ENCODE results near the gene CHADL.
"Not testable (repeated sequence)": the region's sequence is repeated elsewhere in the genome, so short reads cannot be mapped to it uniquely, and the experiment has no call there.

Gene CHADL

DNA sequence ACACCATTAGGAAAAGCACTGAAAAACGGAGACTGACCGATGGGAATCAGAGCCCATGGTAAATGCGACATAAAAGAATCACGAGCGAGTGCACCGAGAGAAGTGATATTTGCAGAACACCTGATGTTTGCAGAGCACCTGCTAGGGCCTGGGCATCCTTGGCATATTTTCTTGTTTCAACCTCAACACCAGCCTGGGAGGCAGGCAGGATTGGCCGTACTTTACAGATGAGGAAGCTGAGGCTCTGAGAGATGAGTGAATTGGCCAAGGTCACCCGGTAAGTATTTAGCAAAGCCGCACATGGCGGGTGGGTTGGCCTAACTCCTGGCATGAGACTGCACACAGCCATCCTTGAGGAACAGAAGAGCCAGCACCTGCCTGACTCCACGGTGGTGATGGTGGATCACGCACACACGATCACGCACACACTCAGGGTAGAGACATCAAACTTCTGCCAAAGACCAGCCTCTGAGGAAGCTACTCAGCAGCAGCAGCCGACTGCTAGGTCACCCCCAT, 21.6 kb upstream of the CHADL start:
- H3K23ac ChIP-seq (ENCODE audit: low read length): no peak overlapping the region
- H3K14ac ChIP-seq (ENCODE audit: low read length): no peak overlapping the region
- H3K4me2 ChIP-seq (ENCODE audit: low read length): no peak overlapping the region
- no peak overlapping the region for H4K8ac ChIP-seq (ENCODE audit: low read depth, low read length)
- no peak overlapping the region for H3K4me3 ChIP-seq (ENCODE audit: low read depth, low read length)
- no peaks in the 10 kb centered on the region for H3K79me2 ChIP-seq (ENCODE audit: control insufficient read depth, insufficient read depth, low read length, poor library complexity)
- H3K36me3 ChIP-seq (ENCODE audit: control insufficient read depth in 1 of 2, insufficient read depth in 2 of 2, low read length in 2 of 2): peaks cover 87 to 88% of the 10 kb centered on the region in 2 experiments
- no peak for DNase-seq
- no peak overlapping the region for H4K12ac ChIP-seq (ENCODE audit: low read depth, low read length)
- H2BK5ac ChIP-seq (ENCODE audit: low read depth, low read length, poor library complexity): no peak overlapping the region
- H3K27ac ChIP-seq (ENCODE audit: low read depth, low read length): no peak overlapping the region
- H2AFZ ChIP-seq (ENCODE audit: insufficient read depth, low read length, poor library complexity): no peak overlapping the region
- H3K9ac ChIP-seq (ENCODE audit: low read length): no peak overlapping the region
- no peak overlapping the region for H4K91ac ChIP-seq (ENCODE audit: low read depth, low read length)
- peaks cover 3% of the 10 kb centered on the region for H3K9me3 ChIP-seq (ENCODE audit: insufficient read depth, low read depth, low read length)
- no peaks in the 10 kb centered on the region for H3K27me3 ChIP-seq (ENCODE audit: insufficient read depth, low read length)
- H2AK5ac ChIP-seq (ENCODE audit: low read length): no peak overlapping the region
- no peak overlapping the region for H2BK12ac ChIP-seq (ENCODE audit: low read length)
- no peak overlapping the region for H2BK120ac ChIP-seq (ENCODE audit: insufficient read depth, low read length, poor library complexity)
- no peak overlapping the region for H3K4ac ChIP-seq (ENCODE audit: low read depth, low read length)
- peaks cover 2% of the 10 kb centered on the region for H3K79me1 ChIP-seq (ENCODE audit: low read length)
- no CpG with 5 or more reads among the region's 15 CpGs for WGBS (ENCODE audit: extremely low coverage, insufficient coverage, insufficient read length)
- H3K18ac ChIP-seq (ENCODE audit: low read length): no peak overlapping the region
- H3K4me1 ChIP-seq (ENCODE audit: control insufficient read depth in 1 of 2, insufficient read depth in 2 of 2, low read length in 2 of 2): no peaks in the 10 kb centered on the region

DNA sequence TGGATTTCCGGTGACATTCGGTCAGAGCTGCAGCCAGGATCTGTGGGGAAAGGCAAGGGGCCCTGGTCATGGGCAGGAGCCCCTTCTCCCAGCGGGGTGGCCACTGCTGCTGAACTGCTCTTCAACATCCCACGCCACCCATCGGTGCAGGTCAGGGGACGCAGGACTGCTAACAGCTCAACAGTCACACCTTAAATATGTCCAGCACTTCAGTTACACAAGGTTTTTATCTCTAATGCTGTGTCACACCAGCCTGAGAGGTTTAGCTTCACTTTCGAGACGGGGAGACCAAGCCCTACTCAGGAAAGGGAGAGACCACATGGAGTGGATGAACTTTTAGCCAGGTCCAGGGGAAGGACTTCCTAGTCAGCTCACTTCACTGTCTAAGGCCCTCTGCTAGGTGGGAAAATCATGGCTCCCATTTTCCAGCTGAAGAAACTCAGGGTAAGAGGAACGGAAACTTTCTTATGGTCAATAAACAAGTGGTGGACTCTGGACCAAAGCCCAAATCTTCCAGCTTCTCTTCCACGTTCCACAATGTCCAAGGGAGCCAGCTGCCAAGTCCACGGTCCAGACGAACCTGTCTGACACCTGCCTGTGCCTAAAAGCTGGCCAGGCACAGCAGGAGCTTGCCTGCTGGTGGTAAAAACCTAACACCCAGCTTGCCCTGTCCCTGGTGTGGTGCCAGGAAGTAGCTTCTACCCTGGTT, 21.0 kb upstream of the CHADL start:
- H3K4ac ChIP-seq (ENCODE audit: low read depth, low read length): no peak overlapping the region
- no peak overlapping the region for H4K12ac ChIP-seq (ENCODE audit: low read depth, low read length)
- no peak overlapping the region for H3K4me2 ChIP-seq (ENCODE audit: low read length)
- WGBS (ENCODE audit: extremely low coverage, insufficient coverage, insufficient read length): no CpG with 5 or more reads among the region's 12 CpGs
- H3K79me2 ChIP-seq (ENCODE audit: control insufficient read depth, insufficient read depth, low read length, poor library complexity): no peaks in the 10 kb centered on the region
- no peak overlapping the region for H2BK120ac ChIP-seq (ENCODE audit: insufficient read depth, low read length, poor library complexity)
- H3K18ac ChIP-seq (ENCODE audit: low read length): no peak overlapping the region
- H3K23ac ChIP-seq (ENCODE audit: low read length): no peak overlapping the region
- H4K91ac ChIP-seq (ENCODE audit: low read depth, low read length): no peak overlapping the region
- no peak overlapping the region for H2AFZ ChIP-seq (ENCODE audit: insufficient read depth, low read length, poor library complexity)
- peaks cover 87 to 88% of the 10 kb centered on the region in 2 experiments for H3K36me3 ChIP-seq (ENCODE audit: control insufficient read depth in 1 of 2, insufficient read depth in 2 of 2, low read length in 2 of 2)
- no peak overlapping the region for H2BK5ac ChIP-seq (ENCODE audit: low read depth, low read length, poor library complexity)
- H3K9me3 ChIP-seq (ENCODE audit: insufficient read depth, low read depth, low read length): peaks cover 3% of the 10 kb centered on the region
- no peak overlapping the region for H3K14ac ChIP-seq (ENCODE audit: low read length)
- H3K79me1 ChIP-seq (ENCODE audit: low read length): peaks cover 2% of the 10 kb centered on the region
- H3K9ac ChIP-seq (ENCODE audit: low read length): no peak overlapping the region
- H3K27me3 ChIP-seq (ENCODE audit: insufficient read depth, low read length): no peaks in the 10 kb centered on the region
- no peak overlapping the region for H2BK12ac ChIP-seq (ENCODE audit: low read length)
- H3K4me3 ChIP-seq (ENCODE audit: low read depth, low read length): no peak overlapping the region
- DNase-seq: peak; percentile 54 to 88
- no peak overlapping the region for H2AK5ac ChIP-seq (ENCODE audit: low read length)
- no peak overlapping the region for H3K27ac ChIP-seq (ENCODE audit: low read depth, low read length)
- H3K4me1 ChIP-seq (ENCODE audit: control insufficient read depth in 1 of 2, insufficient read depth in 2 of 2, low read length in 2 of 2): no peaks in the 10 kb centered on the region
- H4K8ac ChIP-seq (ENCODE audit: low read depth, low read length): no peak overlapping the region

DNA sequence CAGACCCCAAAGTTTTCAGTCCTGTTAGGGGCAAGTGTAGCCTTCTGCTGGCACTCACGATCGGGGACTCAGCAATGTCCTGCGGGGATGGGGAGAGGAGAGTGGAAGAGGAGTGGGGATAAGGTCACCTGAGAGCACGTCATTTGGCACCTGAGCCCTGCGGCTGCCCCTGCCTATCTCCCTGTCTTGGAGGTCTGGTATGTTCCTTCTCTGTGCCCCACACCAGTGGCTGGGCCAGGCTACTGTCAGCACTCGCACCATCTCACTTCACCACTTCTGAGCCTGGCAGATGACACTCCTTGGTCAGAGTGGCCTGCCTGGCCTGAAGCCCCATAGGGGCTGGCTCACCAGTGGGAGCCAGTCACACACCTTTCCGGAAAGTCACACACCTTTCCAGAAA, 20.1 kb upstream of the CHADL start:
- Histone ChIP-seq H3K14ac (ENCODE audit: low read length) (no peak overlapping the region), H3K4ac (ENCODE audit: low read depth, low read length) (no peak overlapping the region), H3K27me3 (ENCODE audit: insufficient read depth, low read length) (no peaks in the 10 kb centered on the region), H3K4me3 (ENCODE audit: low read depth, low read length) (no peak overlapping the region), H3K4me2 (ENCODE audit: low read length) (no peak overlapping the region), H2AK5ac (ENCODE audit: low read length) (no peak overlapping the region), H3K27ac (ENCODE audit: low read depth, low read length) (no peak overlapping the region), H3K9ac (ENCODE audit: low read length) (no peak overlapping the region), H3K23ac (ENCODE audit: low read length) (no peak overlapping the region), H3K79me1 (ENCODE audit: low read length) (peaks cover 2% of the 10 kb centered on the region), H4K8ac (ENCODE audit: low read depth, low read length) (no peak overlapping the region), H2AFZ (ENCODE audit: insufficient read depth, low read length, poor library complexity) (no peak overlapping the region), H3K9me3 (ENCODE audit: insufficient read depth, low read depth, low read length) (peaks cover 3% of the 10 kb centered on the region), H2BK120ac (ENCODE audit: insufficient read depth, low read length, poor library complexity) (no peak overlapping the region), H2BK12ac (ENCODE audit: low read length) (no peak overlapping the region), H3K18ac (ENCODE audit: low read length) (no peak overlapping the region), H3K36me3 (ENCODE audit: control insufficient read depth in 1 of 2, insufficient read depth in 2 of 2, low read length in 2 of 2) (peaks cover 92% of the 10 kb centered on the region in 2 experiments), H4K91ac (ENCODE audit: low read depth, low read length) (no peak overlapping the region), H2BK5ac (ENCODE audit: low read depth, low read length, poor library complexity) (no peak overlapping the region), H3K79me2 (ENCODE audit: control insufficient read depth, insufficient read depth, low read length, poor library complexity) (no peaks in the 10 kb centered on the region), H4K12ac (ENCODE audit: low read depth, low read length) (no peak overlapping the region), H3K4me1 (ENCODE audit: control insufficient read depth in 1 of 2, insufficient read depth in 2 of 2, low read length in 2 of 2) (no peaks in the 10 kb centered on the region)
- WGBS (ENCODE audit: extremely low coverage, insufficient coverage, insufficient read length): no CpG with 5 or more reads among the region's 7 CpGs
- DNase-seq: peak; percentile 34 to 57

DNA sequence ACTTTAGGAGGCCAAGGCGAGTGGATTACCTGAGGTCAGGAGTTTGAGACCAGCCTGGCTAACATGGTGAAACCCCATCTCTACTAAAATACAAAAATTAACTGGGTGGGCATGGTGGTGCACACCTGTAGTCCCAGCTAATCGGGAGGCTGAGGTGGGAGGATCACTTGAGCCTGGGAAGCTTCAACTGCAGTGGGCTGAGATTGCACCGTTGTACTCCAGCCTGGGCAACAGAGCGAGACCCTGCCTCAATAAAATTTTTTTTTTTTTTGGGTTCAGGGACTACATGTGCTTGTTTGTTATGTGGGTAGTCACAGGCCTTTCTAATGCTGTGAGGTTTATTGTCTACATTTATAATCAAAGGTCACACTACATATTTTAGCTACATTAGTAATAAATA, 19.0 kb upstream of the CHADL start:
- H4K12ac ChIP-seq (ENCODE audit: low read depth, low read length); H3K14ac ChIP-seq (ENCODE audit: low read length); H3K4me2 ChIP-seq (ENCODE audit: low read length); H3K27me3 ChIP-seq (ENCODE audit: insufficient read depth, low read length); H4K91ac ChIP-seq (ENCODE audit: low read depth, low read length); H3K79me1 ChIP-seq (ENCODE audit: low read length); H3K4ac ChIP-seq (ENCODE audit: low read depth, low read length); H2AK5ac ChIP-seq (ENCODE audit: low read length); H3K23ac ChIP-seq (ENCODE audit: low read length); H2BK120ac ChIP-seq (ENCODE audit: insufficient read depth, low read length, poor library complexity); H3K9ac ChIP-seq (ENCODE audit: low read length); H3K4me3 ChIP-seq (ENCODE audit: low read depth, low read length); H3K27ac ChIP-seq (ENCODE audit: low read depth, low read length); H3K4me1 ChIP-seq (ENCODE audit: control insufficient read depth in 1 of 2, insufficient read depth in 2 of 2, low read length in 2 of 2); H2AFZ ChIP-seq (ENCODE audit: insufficient read depth, low read length, poor library complexity); H2BK12ac ChIP-seq (ENCODE audit: low read length); H3K18ac ChIP-seq (ENCODE audit: low read length); DNase-seq; H2BK5ac ChIP-seq (ENCODE audit: low read depth, low read length, poor library complexity); H3K9me3 ChIP-seq (ENCODE audit: insufficient read depth, low read depth, low read length); H3K79me2 ChIP-seq (ENCODE audit: control insufficient read depth, insufficient read depth, low read length, poor library complexity); H4K8ac ChIP-seq (ENCODE audit: low read depth, low read length): not testable (repeated sequence)
- H3K36me3 ChIP-seq (ENCODE audit: control insufficient read depth in 1 of 2, insufficient read depth in 2 of 2, low read length in 2 of 2): peaks cover 92% of the 10 kb centered on the region in 2 experiments
- no CpG with 5 or more reads among the region's 4 CpGs for WGBS (ENCODE audit: extremely low coverage, insufficient coverage, insufficient read length)
